ENCODE measurements around the gene CYLD. TPM values are rescaled to one million over a fixed set of nuclear protein-coding genes. Genes with fewer than 3 reads are reported as not detected.

CYLD gene
- total and polyA plus RNA-seq, 2 experiments from 2014 or later: 6.9 to 30.9 TPM

DNA sequence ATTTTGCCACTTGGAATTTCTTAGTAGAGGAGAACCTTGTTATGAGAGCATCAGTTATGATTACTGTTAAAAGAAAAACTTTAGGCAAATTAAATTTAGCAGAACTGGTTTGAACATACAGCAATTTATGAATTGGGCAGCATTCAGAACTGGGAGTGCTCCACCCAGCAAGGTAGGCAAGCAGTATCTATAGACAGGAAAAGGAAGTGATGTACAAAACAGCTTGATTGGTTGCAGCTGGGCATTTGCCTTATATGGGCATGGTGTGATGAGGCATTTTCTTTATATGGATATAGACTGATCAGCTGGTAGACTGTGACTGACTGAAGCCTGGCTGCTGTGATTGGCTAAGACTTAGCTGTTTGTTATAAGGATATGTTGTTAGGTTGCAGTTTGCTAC is 17.6 kb upstream of the CYLD start:
- Histone ChIP-seq H3K4me1 (ENCODE audit: insufficient read depth) (no peaks in the 10 kb centered on the region; the same call in 1 of the 2 replicates), H3K9me2 (ENCODE audit: insufficient read depth) (no peaks in the 10 kb centered on the region), H2AFZ (no peak overlapping the region), H4K20me1 (replicated peaks; ENCODE audit: insufficient read depth) (no peaks in the 10 kb centered on the region), H3F3A (replicated peaks; ENCODE audit: low read depth) (no peaks in the 10 kb centered on the region), H3K27me3 (ENCODE audit: insufficient read depth) (no peaks in the 10 kb centered on the region), H3K27ac (ENCODE audit: low read depth) (no peak overlapping the region), H3K79me2 (replicated peaks; ENCODE audit: insufficient read depth) (no peaks in the 10 kb centered on the region), H3K36me3 (ENCODE audit: insufficient read depth) (no peaks in the 10 kb centered on the region), H3K4me2 (no peak overlapping the region), H3K4me3 (no peak overlapping the region)
- H3K27me3 Mint-ChIP-seq (ENCODE audit: insufficient read depth, low read depth, poor library complexity): peaks cover 7% of the 10 kb centered on the region
- no peaks in the 10 kb centered on the region for H3K36me3 Mint-ChIP-seq (ENCODE audit: low read depth)
- no peak for ATAC-seq
- H3K4me1 Mint-ChIP-seq: peaks cover 8% of the 10 kb centered on the region
- no peak overlapping the region for H3K4me3 Mint-ChIP-seq
- H3K9me3 Mint-ChIP-seq: peaks cover 5% of the 10 kb centered on the region; the same call in 2 of the 3 replicates
- TF ChIP-seq, protein P1, sequence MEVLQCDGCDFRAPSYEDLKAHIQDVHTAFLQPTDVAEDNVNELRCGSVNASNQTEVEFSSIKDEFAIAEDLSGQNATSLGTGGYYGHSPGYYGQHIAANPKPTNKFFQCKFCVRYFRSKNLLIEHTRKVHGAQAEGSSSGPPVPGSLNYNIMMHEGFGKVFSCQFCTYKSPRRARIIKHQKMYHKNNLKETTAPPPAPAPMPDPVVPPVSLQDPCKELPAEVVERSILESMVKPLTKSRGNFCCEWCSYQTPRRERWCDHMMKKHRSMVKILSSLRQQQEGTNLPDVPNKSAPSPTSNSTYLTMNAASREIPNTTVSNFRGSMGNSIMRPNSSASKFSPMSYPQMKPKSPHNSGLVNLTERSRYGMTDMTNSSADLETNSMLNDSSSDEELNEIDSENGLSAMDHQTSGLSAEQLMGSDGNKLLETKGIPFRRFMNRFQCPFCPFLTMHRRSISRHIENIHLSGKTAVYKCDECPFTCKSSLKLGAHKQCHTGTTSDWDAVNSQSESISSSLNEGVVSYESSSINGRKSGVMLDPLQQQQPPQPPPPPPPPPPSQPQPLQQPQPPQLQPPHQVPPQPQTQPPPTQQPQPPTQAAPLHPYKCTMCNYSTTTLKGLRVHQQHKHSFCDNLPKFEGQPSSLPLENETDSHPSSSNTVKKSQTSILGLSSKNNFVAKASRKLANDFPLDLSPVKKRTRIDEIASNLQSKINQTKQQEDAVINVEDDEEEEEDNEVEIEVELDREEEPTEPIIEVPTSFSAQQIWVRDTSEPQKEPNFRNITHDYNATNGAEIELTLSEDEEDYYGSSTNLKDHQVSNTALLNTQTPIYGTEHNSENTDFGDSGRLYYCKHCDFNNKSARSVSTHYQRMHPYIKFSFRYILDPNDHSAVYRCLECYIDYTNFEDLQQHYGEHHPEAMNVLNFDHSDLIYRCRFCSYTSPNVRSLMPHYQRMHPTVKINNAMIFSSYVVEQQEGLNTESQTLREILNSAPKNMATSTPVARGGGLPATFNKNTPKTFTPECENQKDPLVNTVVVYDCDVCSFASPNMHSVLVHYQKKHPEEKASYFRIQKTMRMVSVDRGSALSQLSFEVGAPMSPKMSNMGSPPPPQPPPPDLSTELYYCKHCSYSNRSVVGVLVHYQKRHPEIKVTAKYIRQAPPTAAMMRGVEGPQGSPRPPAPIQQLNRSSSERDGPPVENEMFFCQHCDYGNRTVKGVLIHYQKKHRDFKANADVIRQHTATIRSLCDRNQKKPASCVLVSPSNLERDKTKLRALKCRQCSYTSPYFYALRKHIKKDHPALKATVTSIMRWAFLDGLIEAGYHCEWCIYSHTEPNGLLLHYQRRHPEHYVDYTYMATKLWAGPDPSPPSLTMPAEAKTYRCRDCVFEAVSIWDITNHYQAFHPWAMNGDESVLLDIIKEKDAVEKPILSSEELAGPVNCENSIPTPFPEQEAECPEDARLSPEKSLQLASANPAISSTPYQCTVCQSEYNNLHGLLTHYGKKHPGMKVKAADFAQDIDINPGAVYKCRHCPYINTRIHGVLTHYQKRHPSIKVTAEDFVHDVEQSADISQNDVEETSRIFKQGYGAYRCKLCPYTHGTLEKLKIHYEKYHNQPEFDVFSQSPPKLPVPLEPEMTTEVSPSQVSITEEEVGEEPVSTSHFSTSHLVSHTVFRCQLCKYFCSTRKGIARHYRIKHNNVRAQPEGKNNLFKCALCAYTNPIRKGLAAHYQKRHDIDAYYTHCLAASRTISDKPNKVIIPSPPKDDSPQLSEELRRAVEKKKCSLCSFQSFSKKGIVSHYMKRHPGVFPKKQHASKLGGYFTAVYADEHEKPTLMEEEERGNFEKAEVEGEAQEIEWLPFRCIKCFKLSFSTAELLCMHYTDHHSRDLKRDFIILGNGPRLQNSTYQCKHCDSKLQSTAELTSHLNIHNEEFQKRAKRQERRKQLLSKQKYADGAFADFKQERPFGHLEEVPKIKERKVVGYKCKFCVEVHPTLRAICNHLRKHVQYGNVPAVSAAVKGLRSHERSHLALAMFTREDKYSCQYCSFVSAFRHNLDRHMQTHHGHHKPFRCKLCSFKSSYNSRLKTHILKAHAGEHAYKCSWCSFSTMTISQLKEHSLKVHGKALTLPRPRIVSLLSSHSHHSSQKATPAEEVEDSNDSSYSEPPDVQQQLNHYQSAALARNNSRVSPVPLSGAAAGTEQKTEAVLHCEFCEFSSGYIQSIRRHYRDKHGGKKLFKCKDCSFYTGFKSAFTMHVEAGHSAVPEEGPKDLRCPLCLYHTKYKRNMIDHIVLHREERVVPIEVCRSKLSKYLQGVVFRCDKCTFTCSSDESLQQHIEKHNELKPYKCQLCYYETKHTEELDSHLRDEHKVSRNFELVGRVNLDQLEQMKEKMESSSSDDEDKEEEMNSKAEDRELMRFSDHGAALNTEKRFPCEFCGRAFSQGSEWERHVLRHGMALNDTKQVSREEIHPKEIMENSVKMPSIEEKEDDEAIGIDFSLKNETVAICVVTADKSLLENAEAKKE (CRISPR knock-in tag; IDR thresholded peaks at IDR 0.05): no peak
- no peak for TF ChIP-seq NANOG (IDR thresholded peaks at IDR 0.05; ENCODE audit: borderline replicate concordance)
- no peak overlapping the region for H3K27ac Mint-ChIP-seq
- DNase-seq (ENCODE audit: low spot score): no peak

DNA sequence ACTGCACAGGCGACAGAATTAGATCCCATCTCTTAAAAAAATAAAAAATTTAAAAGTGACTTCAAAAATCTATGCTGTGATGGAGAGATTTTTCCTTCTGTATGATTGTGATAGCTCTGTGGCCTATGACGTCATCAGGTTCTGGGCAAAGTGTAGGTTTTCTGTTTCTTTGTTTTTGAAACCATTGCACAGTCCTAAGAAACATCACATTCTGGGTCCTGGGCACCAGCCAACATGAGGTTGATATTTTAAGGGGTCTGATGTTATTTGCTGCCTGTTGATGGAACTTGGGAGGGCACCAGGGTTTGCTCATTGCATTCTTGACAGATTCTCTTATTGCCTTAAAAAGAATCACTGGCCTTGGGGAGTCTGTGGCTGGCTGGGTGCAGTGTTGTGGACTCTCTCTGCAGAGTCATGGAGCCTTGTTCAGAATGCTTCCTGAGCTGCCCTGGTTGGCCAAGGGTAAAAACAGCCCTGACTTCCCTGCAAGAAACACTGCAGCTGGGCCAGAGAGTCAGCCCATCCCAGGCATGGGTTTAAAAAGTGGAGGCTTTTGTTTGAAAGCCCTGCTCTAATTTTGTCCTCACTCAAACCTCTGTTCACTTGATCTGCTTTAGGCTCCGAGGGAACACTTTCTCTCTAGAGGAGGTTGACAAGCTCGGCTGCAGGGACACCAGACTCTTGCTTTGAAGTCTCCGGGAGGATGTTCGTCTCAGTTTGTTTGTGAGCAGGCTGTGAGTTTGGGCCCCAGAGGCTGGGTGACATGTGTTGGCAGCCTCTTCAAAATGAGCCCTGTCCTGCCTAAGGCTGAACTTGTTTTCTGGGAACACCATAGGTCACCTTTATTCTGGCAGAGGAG is 10.5 kb upstream of the CYLD start:
- no peaks in the 10 kb centered on the region for H3K36me3 ChIP-seq (ENCODE audit: insufficient read depth)
- TF ChIP-seq, protein P2, sequence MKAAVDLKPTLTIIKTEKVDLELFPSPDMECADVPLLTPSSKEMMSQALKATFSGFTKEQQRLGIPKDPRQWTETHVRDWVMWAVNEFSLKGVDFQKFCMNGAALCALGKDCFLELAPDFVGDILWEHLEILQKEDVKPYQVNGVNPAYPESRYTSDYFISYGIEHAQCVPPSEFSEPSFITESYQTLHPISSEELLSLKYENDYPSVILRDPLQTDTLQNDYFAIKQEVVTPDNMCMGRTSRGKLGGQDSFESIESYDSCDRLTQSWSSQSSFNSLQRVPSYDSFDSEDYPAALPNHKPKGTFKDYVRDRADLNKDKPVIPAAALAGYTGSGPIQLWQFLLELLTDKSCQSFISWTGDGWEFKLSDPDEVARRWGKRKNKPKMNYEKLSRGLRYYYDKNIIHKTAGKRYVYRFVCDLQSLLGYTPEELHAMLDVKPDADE (IDR thresholded peaks at IDR 0.05): no peak
- TF ChIP-seq CREB1 (CRISPR knock-in tag; IDR thresholded peaks at IDR 0.05; ENCODE audit: low read depth) (no peak), ZNF114 (CRISPR knock-in tag; IDR thresholded peaks at IDR 0.05) (no peak), EZH2phosphoT487 (IDR thresholded peaks at IDR 0.05; ENCODE audit: unreplicated experiment) (no peak), JUNB (IDR thresholded peaks at IDR 0.05; ENCODE audit: unreplicated experiment) (no peak), STAT1 (IDR thresholded peaks at IDR 0.05; ENCODE audit: unreplicated experiment) (no peak)
- TF ChIP-seq, protein P3, sequence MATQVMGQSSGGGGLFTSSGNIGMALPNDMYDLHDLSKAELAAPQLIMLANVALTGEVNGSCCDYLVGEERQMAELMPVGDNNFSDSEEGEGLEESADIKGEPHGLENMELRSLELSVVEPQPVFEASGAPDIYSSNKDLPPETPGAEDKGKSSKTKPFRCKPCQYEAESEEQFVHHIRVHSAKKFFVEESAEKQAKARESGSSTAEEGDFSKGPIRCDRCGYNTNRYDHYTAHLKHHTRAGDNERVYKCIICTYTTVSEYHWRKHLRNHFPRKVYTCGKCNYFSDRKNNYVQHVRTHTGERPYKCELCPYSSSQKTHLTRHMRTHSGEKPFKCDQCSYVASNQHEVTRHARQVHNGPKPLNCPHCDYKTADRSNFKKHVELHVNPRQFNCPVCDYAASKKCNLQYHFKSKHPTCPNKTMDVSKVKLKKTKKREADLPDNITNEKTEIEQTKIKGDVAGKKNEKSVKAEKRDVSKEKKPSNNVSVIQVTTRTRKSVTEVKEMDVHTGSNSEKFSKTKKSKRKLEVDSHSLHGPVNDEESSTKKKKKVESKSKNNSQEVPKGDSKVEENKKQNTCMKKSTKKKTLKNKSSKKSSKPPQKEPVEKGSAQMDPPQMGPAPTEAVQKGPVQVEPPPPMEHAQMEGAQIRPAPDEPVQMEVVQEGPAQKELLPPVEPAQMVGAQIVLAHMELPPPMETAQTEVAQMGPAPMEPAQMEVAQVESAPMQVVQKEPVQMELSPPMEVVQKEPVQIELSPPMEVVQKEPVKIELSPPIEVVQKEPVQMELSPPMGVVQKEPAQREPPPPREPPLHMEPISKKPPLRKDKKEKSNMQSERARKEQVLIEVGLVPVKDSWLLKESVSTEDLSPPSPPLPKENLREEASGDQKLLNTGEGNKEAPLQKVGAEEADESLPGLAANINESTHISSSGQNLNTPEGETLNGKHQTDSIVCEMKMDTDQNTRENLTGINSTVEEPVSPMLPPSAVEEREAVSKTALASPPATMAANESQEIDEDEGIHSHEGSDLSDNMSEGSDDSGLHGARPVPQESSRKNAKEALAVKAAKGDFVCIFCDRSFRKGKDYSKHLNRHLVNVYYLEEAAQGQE (IDR thresholded peaks at IDR 0.05; ENCODE audit: unreplicated experiment): no peak
- H3K9me3 Mint-ChIP-seq: peaks cover 3% of the 10 kb centered on the region; the same call in 1 of the 3 replicates
- no peaks in the 10 kb centered on the region for H3K4me1 ChIP-seq (ENCODE audit: insufficient read depth)
- H4K20me1 ChIP-seq (replicated peaks; ENCODE audit: insufficient read depth): no peaks in the 10 kb centered on the region
- H2AFZ ChIP-seq: no peak overlapping the region
- H3K27ac ChIP-seq (ENCODE audit: low read depth): no peak overlapping the region
- DNase-seq (ENCODE audit: low spot score): no peak
- no peak for ATAC-seq
- no peaks in the 10 kb centered on the region for H3K36me3 Mint-ChIP-seq (ENCODE audit: low read depth)
- no peak overlapping the region for H3K4me3 Mint-ChIP-seq
- H3K9me2 ChIP-seq (ENCODE audit: insufficient read depth): 0 out of 2 replicates have a peak, but pooled peaks cover 4% of the 10 kb centered on the region
- H3K4me1 Mint-ChIP-seq: no peaks in the 10 kb centered on the region
- H3K27me3 ChIP-seq (ENCODE audit: insufficient read depth): no peaks in the 10 kb centered on the region
- H3K4me3 ChIP-seq: no peak overlapping the region
- no peak overlapping the region for H3K4me2 ChIP-seq
- peaks cover 5% of the 10 kb centered on the region for H3K27me3 Mint-ChIP-seq (ENCODE audit: insufficient read depth, low read depth, poor library complexity)
- H3F3A ChIP-seq (replicated peaks; ENCODE audit: low read depth): no peaks in the 10 kb centered on the region
- no peaks in the 10 kb centered on the region for H3K79me2 ChIP-seq (replicated peaks; ENCODE audit: insufficient read depth)
- no peak overlapping the region for H3K27ac Mint-ChIP-seq

Data from GM23338 (cell line).